NCI-H774 (cell line): ENCODE results near the gene MEIOSIN.
A peak's percentile ranks its signal among the peaks of the same experiment; 100 is the strongest.
"Not testable (repeated sequence)": the region's sequence is repeated elsewhere in the genome, so short reads cannot be mapped to it uniquely, and the experiment has no call there.

ENCODE experiments used
- DNase-seq: peaks from one replicate; lab custom pipeline; 2025; lab: John Stamatoyannopoulos, UW

Gene MEIOSIN

GRCh38 chr19:45733160-45733810, at the start of gene MEIOSIN:
Gene MEIOSIN, plus strand, starts transcription at chr19:45733439. Its CDS starts 1,938 bp downstream, at chr19:45735377.
- no peak for DNase-seq

- not testable (repeated sequence) for DNase-seq
These were observed 48.2 kb upstream of the MEIOSIN start for GRCh38 chr19:45685045-45685444.

GRCh38 chr19:45687599-45687998, 45.6 kb upstream of the MEIOSIN start:
- DNase-seq, result no peak

GRCh38 chr19:45691516-45692186, 41.6 kb upstream of the MEIOSIN start, which contains the start of gene SNRPD2:
Gene SNRPD2, minus strand, starts transcription at chr19:45691953. Its CDS starts 65 bp downstream, at chr19:45691888.
- peak; percentile 94 for DNase-seq

- peak; percentile 99 for DNase-seq
These were observed 40.8 kb upstream of the MEIOSIN start, which contains the start of gene QPCTL for GRCh38 chr19:45692187-45693105. Gene QPCTL, plus strand, starts transcription at chr19:45692666. Its CDS starts 38 bp downstream, at chr19:45692704.

GRCh38 chr19:45693106-45693788, 40.0 kb upstream of the MEIOSIN start:
- peak; percentile 51 for DNase-seq

- DNase-seq, result no peak
These were observed 31.6 kb upstream of the MEIOSIN start for GRCh38 chr19:45701676-45702075.

GRCh38 chr19:45705115-45705514, 28.1 kb upstream of the MEIOSIN start:
- no peak for DNase-seq

- no peak for DNase-seq
These were observed 27.4 kb upstream of the MEIOSIN start for GRCh38 chr19:45705710-45706415.

GRCh38 chr19:45710356-45711130, 22.7 kb upstream of the MEIOSIN start:
- no peak for DNase-seq

- no peak for DNase-seq
These were observed 21.2 kb upstream of the MEIOSIN start for GRCh38 chr19:45711851-45712698.

- DNase-seq, result no peak
These were observed 20.6 kb upstream of the MEIOSIN start for GRCh38 chr19:45712699-45713067.

GRCh38 chr19:45713141-45713540, 20.1 kb upstream of the MEIOSIN start:
- no peak for DNase-seq

- DNase-seq, result no peak
These were observed 18.1 kb upstream of the MEIOSIN start for GRCh38 chr19:45715139-45715538.

- no peak for DNase-seq
These were observed 16.7 kb upstream of the MEIOSIN start for GRCh38 chr19:45716359-45717130.

GRCh38 chr19:45717131-45717982, 15.9 kb upstream of the MEIOSIN start:
- DNase-seq, result peak; percentile 97

GRCh38 chr19:45717983-45718650, 15.1 kb upstream of the MEIOSIN start:
- no peak for DNase-seq
